ENCODE data around the gene RILP. TPM values are rescaled to one million over a fixed set of nuclear protein-coding genes. Genes with fewer than 3 reads are reported as not detected.

RILP gene
- total RNA-seq, 1 experiment from 2014 or later: not detected

DNA sequence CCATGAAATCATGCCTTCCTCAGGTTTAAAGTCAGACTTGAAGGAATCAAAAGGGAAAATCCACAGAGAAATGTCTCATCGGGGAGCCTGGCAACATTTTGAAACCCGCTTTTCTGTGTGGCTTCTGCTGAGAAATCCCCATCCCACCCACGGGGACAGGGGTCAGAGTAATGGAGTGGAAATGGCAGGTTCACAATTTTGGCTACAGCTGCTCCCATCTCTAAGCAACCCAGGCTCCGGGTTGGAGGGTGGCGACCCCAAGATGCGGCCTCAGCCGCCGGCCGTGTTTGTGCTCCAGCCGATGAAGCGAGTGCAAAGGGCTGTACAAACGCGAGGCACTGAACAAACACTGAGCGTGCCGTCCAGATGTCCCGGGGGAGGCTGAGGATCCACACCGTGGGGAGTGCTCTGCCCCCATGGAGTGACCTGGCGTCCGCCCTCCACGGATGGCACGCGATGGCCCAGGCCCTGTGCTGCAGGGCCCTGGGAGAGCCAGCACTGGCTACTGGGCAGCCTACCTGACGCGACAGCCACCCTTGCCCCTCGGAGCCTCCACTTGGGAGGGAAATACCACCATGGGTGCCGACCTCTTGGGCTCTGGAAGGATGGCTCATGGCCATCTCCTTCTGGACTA lies 43.2 kb downstream of the RILP start:
- no peaks in the 10 kb centered on the region for H4K20me1 ChIP-seq (ENCODE audit: insufficient read depth, low read depth, low read length)
- no peak overlapping the region for H3K4me2 ChIP-seq (ENCODE audit: low read depth, low read length, poor library complexity, severe bottlenecking)
- H3K27ac ChIP-seq (ENCODE audit: low read length): no peak overlapping the region
- H3K9ac ChIP-seq (ENCODE audit: low read length): no peak overlapping the region
- H3K27me3 ChIP-seq (ENCODE audit: low read length): no peaks in the 10 kb centered on the region
- no peak overlapping the region for H2AFZ ChIP-seq (ENCODE audit: low read length)
- H3K4me3 ChIP-seq (ENCODE audit: low read length): no peak overlapping the region
- H3K4me1 ChIP-seq (ENCODE audit: low read length): peaks cover 9% of the 10 kb centered on the region
- H3K79me2 ChIP-seq (ENCODE audit: low read length): no peaks in the 10 kb centered on the region
- DNase-seq: no peak
- H3K9me2 ChIP-seq (replicated peaks; ENCODE audit: insufficient read depth, low read length): no peaks in the 10 kb centered on the region
- H3K36me3 ChIP-seq (ENCODE audit: insufficient read depth, low read length): peaks cover 4% of the 10 kb centered on the region
- peaks cover 3% of the 10 kb centered on the region; the same call in 1 of the 2 replicates for H3K9me3 ChIP-seq (ENCODE audit: low read length)

DNA sequence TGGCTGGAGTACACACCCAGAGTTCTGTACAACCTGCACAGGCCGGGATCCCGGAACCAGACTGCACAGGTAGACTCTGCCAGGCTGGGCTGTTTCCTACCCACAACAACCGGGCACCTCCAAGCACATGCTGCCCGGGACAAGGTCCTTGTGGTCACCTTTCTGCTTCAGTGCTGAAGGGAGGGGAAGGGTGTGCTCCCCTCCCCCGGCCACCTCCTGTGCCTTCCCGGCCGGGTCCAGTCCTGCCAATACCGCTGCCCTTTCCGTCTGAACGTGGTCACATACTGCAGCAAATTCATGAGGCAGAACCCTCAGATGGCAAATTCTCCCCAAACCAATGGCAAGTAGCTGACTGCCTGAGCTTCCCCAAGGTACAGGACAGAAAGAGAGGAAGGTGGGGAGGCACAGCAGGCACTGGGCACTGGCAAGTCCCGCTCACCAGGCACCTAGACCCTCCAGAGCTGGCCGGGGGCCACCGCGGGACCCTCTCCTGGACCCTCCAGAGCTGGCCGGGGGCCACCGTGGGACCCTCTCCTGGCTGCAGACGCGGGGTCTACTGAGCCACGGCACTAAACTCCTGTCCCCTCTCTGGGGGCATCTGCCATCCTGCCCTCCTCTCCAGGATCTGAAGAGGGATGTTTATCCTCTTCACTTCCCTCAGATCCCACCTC lies 43.9 kb downstream of the RILP start:
- no peaks in the 10 kb centered on the region for H3K27me3 ChIP-seq (ENCODE audit: low read length)
- H3K4me3 ChIP-seq (ENCODE audit: low read length): no peak overlapping the region
- H3K27ac ChIP-seq (ENCODE audit: low read length): no peak overlapping the region
- no peak overlapping the region for H3K9ac ChIP-seq (ENCODE audit: low read length)
- H3K36me3 ChIP-seq (ENCODE audit: insufficient read depth, low read length): peaks cover 4% of the 10 kb centered on the region
- H3K79me2 ChIP-seq (ENCODE audit: low read length): no peaks in the 10 kb centered on the region
- H4K20me1 ChIP-seq (ENCODE audit: insufficient read depth, low read depth, low read length): no peaks in the 10 kb centered on the region
- peaks cover 3% of the 10 kb centered on the region; the same call in 1 of the 2 replicates for H3K9me3 ChIP-seq (ENCODE audit: low read length)
- no peak for DNase-seq
- no peak overlapping the region for H2AFZ ChIP-seq (ENCODE audit: low read length)
- H3K4me2 ChIP-seq (ENCODE audit: low read depth, low read length, poor library complexity, severe bottlenecking): no peak overlapping the region
- no peaks in the 10 kb centered on the region for H3K9me2 ChIP-seq (replicated peaks; ENCODE audit: insufficient read depth, low read length)
- peaks cover 9% of the 10 kb centered on the region for H3K4me1 ChIP-seq (ENCODE audit: low read length)

DNA sequence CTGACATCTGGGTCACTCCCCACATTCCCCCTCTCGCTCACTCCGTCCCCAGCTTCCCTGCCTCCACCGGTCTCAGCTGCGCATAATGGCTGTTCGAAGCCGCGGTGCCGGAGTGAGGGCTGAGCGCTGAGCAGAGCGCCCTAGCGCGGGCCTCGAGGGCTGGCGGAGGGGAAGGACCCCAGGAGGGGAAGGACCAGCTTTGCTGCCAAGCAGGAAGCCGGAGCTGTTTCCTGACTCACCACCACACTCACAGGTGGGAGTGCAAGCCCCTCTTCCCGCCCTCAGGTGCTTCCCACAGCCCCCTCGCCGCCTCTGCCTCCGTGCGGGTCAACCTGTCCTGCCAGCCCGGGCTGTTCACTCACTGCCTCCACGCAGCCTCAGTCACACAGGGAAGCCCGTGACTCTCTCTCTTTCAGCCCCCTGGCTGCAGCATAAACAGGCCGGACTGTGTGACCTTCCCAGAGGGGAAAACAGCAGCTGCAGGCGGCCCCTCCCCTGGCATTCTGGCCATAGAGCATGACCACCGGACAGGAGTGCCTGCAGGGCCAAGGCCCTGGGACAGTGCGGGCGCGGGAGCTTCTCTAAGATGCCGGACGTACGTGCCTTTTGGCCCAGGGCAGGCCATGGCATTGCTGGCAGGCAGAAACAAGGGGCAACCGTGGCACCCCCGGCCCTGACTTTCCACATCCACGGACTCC lies 44.7 kb downstream of the RILP start:
- Histone ChIP-seq H3K4me2 (ENCODE audit: low read depth, low read length, poor library complexity, severe bottlenecking) (no peak overlapping the region), H3K36me3 (ENCODE audit: insufficient read depth, low read length) (peaks cover 4% of the 10 kb centered on the region), H3K79me2 (ENCODE audit: low read length) (no peaks in the 10 kb centered on the region), H2AFZ (ENCODE audit: low read length) (no peak overlapping the region), H3K9me2 (replicated peaks; ENCODE audit: insufficient read depth, low read length) (no peaks in the 10 kb centered on the region), H3K4me1 (ENCODE audit: low read length) (peaks cover 9% of the 10 kb centered on the region), H3K4me3 (ENCODE audit: low read length) (no peak overlapping the region), H3K27ac (ENCODE audit: low read length) (no peak overlapping the region), H3K27me3 (ENCODE audit: low read length) (no peaks in the 10 kb centered on the region), H3K9me3 (ENCODE audit: low read length) (peaks cover 3% of the 10 kb centered on the region; the same call in 1 of the 2 replicates), H3K9ac (ENCODE audit: low read length) (no peak overlapping the region), H4K20me1 (ENCODE audit: insufficient read depth, low read depth, low read length) (no peaks in the 10 kb centered on the region)
- no peak for DNase-seq

DNA sequence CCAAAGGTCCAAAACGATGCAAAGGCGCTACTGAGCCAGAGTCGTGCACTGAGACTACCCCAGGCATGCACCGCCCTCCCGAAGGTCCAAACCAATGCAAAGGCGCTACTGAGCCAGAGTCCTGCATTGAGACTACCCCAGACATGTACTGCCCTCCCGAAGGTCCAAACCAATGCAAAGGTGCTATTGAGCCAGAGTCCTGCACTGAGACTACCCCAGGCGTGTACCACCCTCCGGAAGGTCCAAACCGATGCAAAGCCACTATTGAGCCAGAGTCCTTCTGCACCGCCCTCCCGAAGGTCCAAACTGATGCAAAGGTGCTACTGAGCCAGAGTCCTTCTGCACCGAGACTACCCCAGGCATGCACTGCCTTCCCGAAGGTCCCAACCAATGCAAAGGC lies 48.1 kb downstream of the RILP start:
- Histone ChIP-seq H3K4me3 (ENCODE audit: low read length) (no peak overlapping the region), H2AFZ (ENCODE audit: low read length) (no peak overlapping the region), H3K4me2 (ENCODE audit: low read depth, low read length, poor library complexity, severe bottlenecking) (no peak overlapping the region), H3K4me1 (ENCODE audit: low read length) (no peaks in the 10 kb centered on the region), H3K36me3 (ENCODE audit: insufficient read depth, low read length) (peaks cover 4% of the 10 kb centered on the region), H3K27ac (ENCODE audit: low read length) (no peak overlapping the region), H3K9ac (ENCODE audit: low read length) (no peak overlapping the region), H3K9me3 (ENCODE audit: low read length) (peaks cover 3% of the 10 kb centered on the region; the same call in 1 of the 2 replicates), H3K27me3 (ENCODE audit: low read length) (no peaks in the 10 kb centered on the region), H3K79me2 (ENCODE audit: low read length) (no peaks in the 10 kb centered on the region), H3K9me2 (replicated peaks; ENCODE audit: insufficient read depth, low read length) (no peaks in the 10 kb centered on the region), H4K20me1 (ENCODE audit: insufficient read depth, low read depth, low read length) (no peaks in the 10 kb centered on the region)
- DNase-seq: no peak

DNA sequence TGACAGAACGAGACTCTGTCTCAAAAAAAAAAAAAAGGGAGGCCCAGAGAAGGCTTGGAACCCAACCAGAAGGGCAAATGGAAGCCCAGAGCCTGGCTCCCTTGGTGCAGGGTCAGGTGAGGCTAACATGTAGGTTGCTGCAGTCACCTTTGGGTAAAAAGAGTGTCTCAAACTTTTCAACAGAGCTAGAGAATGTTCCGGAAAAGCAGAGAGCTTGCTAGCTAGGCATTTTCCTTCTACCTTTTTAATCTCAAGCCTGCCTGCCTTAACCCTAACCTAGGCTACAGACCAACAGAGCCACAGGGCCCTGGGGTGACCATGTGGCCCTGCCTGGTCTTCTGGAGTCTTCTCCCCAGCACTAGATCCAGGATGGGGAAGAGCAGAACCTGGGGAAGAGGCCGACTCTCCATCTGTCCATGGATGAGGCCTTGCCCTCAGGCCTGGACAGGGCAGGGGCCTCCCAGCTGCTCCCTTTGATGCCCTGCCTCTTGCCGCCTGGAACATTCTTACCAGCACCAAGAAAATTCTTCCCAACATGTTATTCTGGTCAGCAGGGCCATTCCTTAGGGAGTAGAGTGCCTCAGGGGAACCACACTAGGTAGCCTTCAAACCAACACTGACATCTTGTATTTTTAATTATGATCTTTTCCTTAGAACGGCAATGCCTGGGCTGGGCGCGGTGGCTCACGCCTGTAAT lies 51.1 kb downstream of the RILP start:
- Histone ChIP-seq H3K4me1 (ENCODE audit: low read length) (peaks cover 9% of the 10 kb centered on the region), H4K20me1 (ENCODE audit: insufficient read depth, low read depth, low read length) (no peaks in the 10 kb centered on the region), H3K36me3 (ENCODE audit: insufficient read depth, low read length) (peaks cover 4% of the 10 kb centered on the region), H3K9me2 (replicated peaks; ENCODE audit: insufficient read depth, low read length) (no peaks in the 10 kb centered on the region), H3K27me3 (ENCODE audit: low read length) (no peaks in the 10 kb centered on the region), H2AFZ (ENCODE audit: low read length) (no peak overlapping the region), H3K27ac (ENCODE audit: low read length) (no peak overlapping the region), H3K4me2 (ENCODE audit: low read depth, low read length, poor library complexity, severe bottlenecking) (no peak overlapping the region), H3K9ac (ENCODE audit: low read length) (no peak overlapping the region), H3K79me2 (ENCODE audit: low read length) (no peaks in the 10 kb centered on the region), H3K9me3 (ENCODE audit: low read length) (peaks cover 3% of the 10 kb centered on the region; the same call in 1 of the 2 replicates), H3K4me3 (ENCODE audit: low read length) (no peak overlapping the region)
- no peak for DNase-seq

DNA sequence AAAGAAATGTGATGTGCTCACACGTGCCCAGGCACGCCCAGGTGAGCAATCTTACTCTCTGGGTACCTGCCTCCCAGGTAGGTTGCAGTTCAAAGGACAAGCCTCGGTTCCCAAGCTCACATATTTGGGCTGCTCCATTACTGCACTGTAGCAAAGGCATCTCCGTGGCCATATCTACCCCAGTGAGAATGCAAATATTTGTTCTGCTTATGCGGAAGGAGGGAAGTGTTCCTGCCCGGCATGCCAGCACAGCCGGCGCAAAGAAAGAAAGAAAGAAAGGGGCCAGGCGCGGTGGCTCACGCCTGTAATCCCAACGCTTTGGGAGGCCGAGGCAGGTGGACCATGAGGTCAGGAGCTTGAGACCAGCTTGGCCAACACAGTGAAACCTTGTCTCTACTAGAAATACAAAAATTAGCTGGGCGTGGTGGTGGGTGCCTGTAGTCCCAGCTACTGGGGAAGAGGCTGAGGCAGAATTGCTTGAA lies 51.8 kb downstream of the RILP start:
- H4K20me1 ChIP-seq (ENCODE audit: insufficient read depth, low read depth, low read length): no peaks in the 10 kb centered on the region
- no peak overlapping the region for H3K27ac ChIP-seq (ENCODE audit: low read length)
- no peaks in the 10 kb centered on the region for H3K27me3 ChIP-seq (ENCODE audit: low read length)
- H3K4me2 ChIP-seq (ENCODE audit: low read depth, low read length, poor library complexity, severe bottlenecking): no peak overlapping the region
- peaks cover 15% of the 10 kb centered on the region for H3K4me1 ChIP-seq (ENCODE audit: low read length)
- no peaks in the 10 kb centered on the region for H3K9me2 ChIP-seq (replicated peaks; ENCODE audit: insufficient read depth, low read length)
- no peak overlapping the region for H3K9ac ChIP-seq (ENCODE audit: low read length)
- peaks cover 3% of the 10 kb centered on the region; the same call in 1 of the 2 replicates for H3K9me3 ChIP-seq (ENCODE audit: low read length)
- H2AFZ ChIP-seq (ENCODE audit: low read length): no peak overlapping the region
- H3K79me2 ChIP-seq (ENCODE audit: low read length): no peaks in the 10 kb centered on the region
- H3K4me3 ChIP-seq (ENCODE audit: low read length): no peak overlapping the region
- no peak for DNase-seq
- H3K36me3 ChIP-seq (ENCODE audit: insufficient read depth, low read length): peaks cover 4% of the 10 kb centered on the region

Data from Karpas-422 (cell line).